Ascending aorta (tissue), 2 donors: ENCODE results near the gene VASN. TPM values are rescaled to one million over a fixed set of nuclear protein-coding genes. Genes with fewer than 3 reads are reported as not detected.

Source experiments
- DNase-seq, 2 donors: peaks; one replicate each; pipeline ENCODE4 v3.0.0-alpha.2; 2019; ENCODE audit warnings: low spot score in 2 of 2
- H3K27ac ChIP-seq, 2 donors: fragments of 200-600 bp; sonication (generic); one replicate each; pipeline ENCODE4 v1.5.1; 2016 to 2017; ENCODE audit warnings: mild to moderate bottlenecking in 1 of 2
- H3K27me3 ChIP-seq: fragments of 200-600 bp; sonication (generic); one replicate; pipeline ENCODE4 v1.5.1; 2017
- H3K36me3 ChIP-seq, 2 donors: fragments of 200-600 bp; sonication (generic); one replicate each; pipeline ENCODE4 v1.5.1; 2016
- H3K4me1 ChIP-seq, 2 donors: fragments of 200-600 bp; sonication (generic); one replicate each; pipeline ENCODE4 v1.5.1; 2016 to 2017; ENCODE audit warnings: mild to moderate bottlenecking in 1 of 2
- H3K4me3 ChIP-seq, 2 donors: fragments of 200-600 bp; sonication (generic); one replicate each; pipeline ENCODE4 v1.5.1; 2016 to 2017; ENCODE audit warnings: mild to moderate bottlenecking in 1 of 2
- H3K9me3 ChIP-seq, 2 donors: fragments of 200-600 bp; sonication (generic); one replicate each; pipeline ENCODE4 v1.5.1; 2016
- CTCF ChIP-seq, 3 experiments: fragments of 200-600 bp in 2 of 3; fragments of 450-650 bp in 1 of 3; sonication (generic) in 2 of 3; IDR thresholded peaks; one replicate each; pipeline ENCODE4 v1.5.1; 2016 to 2019; ENCODE audit warnings: antibody characterized with exemption in 3 of 3, mild to moderate bottlenecking in 1 of 3, moderate library complexity in 1 of 3
- intact Hi-C: fragments of 100-400 bp; cut with DNase I; formaldehyde crosslinking; loops from one replicate; pipeline ENCODE4 v1.15.1; 2023
- total RNA-seq: library from RNA; depleted of rRNA; stranded (reverse); fragments of >200 nt; gene quantifications from one replicate; pipeline ENCODE4 v1.1.0, GENCODE V29; 2016

The VASN gene
- total RNA-seq, 1 donor from 2014 or later, result 218 TPM

- intact Hi-C loops, result loop anchor here (5.0 kb wide), 1 partner anchor 1355 kb away; the partner anchor contains the start of genes HCFC1R1, THOC6 and TNFRSF12A
- peak in 1 of 2 donors; percentile 72 for DNase-seq
- peaks cover 21 to 28% of the 10 kb centered on the region in 2 donors for H3K36me3 ChIP-seq
- H3K9me3 ChIP-seq, result no peaks in the 10 kb centered on the region
- no peak for TF ChIP-seq CTCF (IDR thresholded peaks at IDR 0.05)
- no peaks in the 10 kb centered on the region for H3K27me3 ChIP-seq
- peaks cover 60 to 71% of the 10 kb centered on the region in 2 donors for H3K4me1 ChIP-seq
- peak overlapping the region; percentile 94 to 99 for H3K27ac ChIP-seq
- peak overlapping the region; percentile 40 to 64 for H3K4me3 ChIP-seq
Observed at GRCh38 chr16:4377573-4378154, 6.0 kb downstream of the VASN start.

GRCh38 chr16:4378161-4378666 is 6.6 kb downstream of the VASN start:
- Histone ChIP-seq H3K4me1 (peaks cover 63 to 76% of the 10 kb centered on the region in 2 donors), H3K9me3 (no peaks in the 10 kb centered on the region), H3K27ac (peak overlapping the region; percentile 94 to 99), H3K4me3 (peak overlapping the region in 1 of 2 donors; percentile 64), H3K36me3 (peaks cover 26 to 34% of the 10 kb centered on the region in 2 donors), H3K27me3 (no peaks in the 10 kb centered on the region)
- intact Hi-C loops, result loop anchor here (5.0 kb wide), 1 partner anchor 1356 kb away; the partner anchor contains the start of genes HCFC1R1, THOC6 and TNFRSF12A
- TF ChIP-seq CTCF (IDR thresholded peaks at IDR 0.05), result no peak
- peak in 1 of 2 donors; percentile 88 for DNase-seq

- intact Hi-C loops, result loop anchor here (5.0 kb wide), 1 partner anchor 1357 kb away; the partner anchor contains the start of genes HCFC1R1, THOC6 and TNFRSF12A
- Histone ChIP-seq H3K27ac (peak overlapping the region; percentile 94 to 99), H3K36me3 (peaks cover 35 to 43% of the 10 kb centered on the region in 2 donors), H3K27me3 (no peaks in the 10 kb centered on the region), H3K4me3 (peak overlapping the region in 1 of 2 donors; percentile 64), H3K9me3 (no peaks in the 10 kb centered on the region), H3K4me1 (peaks cover 64 to 84% of the 10 kb centered on the region in 2 donors)
- no peak for TF ChIP-seq CTCF (IDR thresholded peaks at IDR 0.05)
- DNase-seq, result peak in 1 of 2 donors; percentile 62
Observed at GRCh38 chr16:4378999-4379690, 7.5 kb downstream of the VASN start.

- Histone ChIP-seq H3K4me3 (peak overlapping the region in 1 of 2 donors; percentile 33), H3K27me3 (no peaks in the 10 kb centered on the region), H3K9me3 (no peaks in the 10 kb centered on the region), H3K27ac (peak overlapping the region; percentile 94 to 99), H3K36me3 (peaks cover 35 to 47% of the 10 kb centered on the region in 2 donors), H3K4me1 (peaks cover 61 to 85% of the 10 kb centered on the region in 2 donors)
- intact Hi-C loops, result no loop called here
- no peak for TF ChIP-seq CTCF (IDR thresholded peaks at IDR 0.05)
- DNase-seq, result peak in 1 of 2 donors; percentile 86
Observed at GRCh38 chr16:4380119-4381063, 8.7 kb downstream of the VASN start.
